ENCODE results near the gene LY86. TPM values are rescaled to one million over a fixed set of nuclear protein-coding genes. Genes with fewer than 3 reads are reported as not detected.

Gene LY86
- total RNA-seq, 1 experiment from 2014 or later = not detected

DNA sequence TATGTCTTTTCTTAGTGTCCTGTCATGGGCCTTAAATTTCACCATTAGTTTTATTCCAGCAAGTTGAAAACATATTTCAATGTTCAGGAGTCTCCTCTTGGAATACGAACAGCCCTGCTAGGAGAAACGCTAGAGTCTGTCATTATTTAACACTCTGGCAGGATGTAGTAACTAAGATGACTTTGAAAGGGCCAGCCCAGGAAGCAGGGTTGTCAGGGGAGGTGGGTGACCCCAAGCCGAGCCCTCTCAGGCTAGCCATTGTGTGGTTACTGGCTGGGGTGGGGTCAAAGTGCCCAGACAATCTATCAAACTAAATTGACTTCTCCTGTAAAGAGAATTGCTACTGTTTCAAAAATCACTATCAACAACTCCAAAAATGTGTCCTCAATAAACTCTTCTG, 67.8 kb downstream of the LY86 start:
- Mint-ChIP-seq H3K4me1 (ENCODE audit: insufficient read depth, unreplicated experiment) (peaks cover 3% of the 10 kb centered on the region), H3K4me3 (ENCODE audit: unreplicated experiment) (no peak overlapping the region), H3K27me3 (ENCODE audit: insufficient read depth, unreplicated experiment) (no peaks in the 10 kb centered on the region), H3K36me3 (ENCODE audit: insufficient read depth, unreplicated experiment) (no peaks in the 10 kb centered on the region), H3K27ac (ENCODE audit: low read depth, unreplicated experiment) (no peak overlapping the region), H3K9me3 (ENCODE audit: unreplicated experiment) (no peaks in the 10 kb centered on the region)
- ChIA-PET CTCF (interaction anchor here (0.7 kb wide), 1 partner anchor 21 kb away, joined by 5 read pairs; no protein-coding TSS in a partner anchor), POLR2A (no interaction called here)
- TF ChIP-seq, protein P1, sequence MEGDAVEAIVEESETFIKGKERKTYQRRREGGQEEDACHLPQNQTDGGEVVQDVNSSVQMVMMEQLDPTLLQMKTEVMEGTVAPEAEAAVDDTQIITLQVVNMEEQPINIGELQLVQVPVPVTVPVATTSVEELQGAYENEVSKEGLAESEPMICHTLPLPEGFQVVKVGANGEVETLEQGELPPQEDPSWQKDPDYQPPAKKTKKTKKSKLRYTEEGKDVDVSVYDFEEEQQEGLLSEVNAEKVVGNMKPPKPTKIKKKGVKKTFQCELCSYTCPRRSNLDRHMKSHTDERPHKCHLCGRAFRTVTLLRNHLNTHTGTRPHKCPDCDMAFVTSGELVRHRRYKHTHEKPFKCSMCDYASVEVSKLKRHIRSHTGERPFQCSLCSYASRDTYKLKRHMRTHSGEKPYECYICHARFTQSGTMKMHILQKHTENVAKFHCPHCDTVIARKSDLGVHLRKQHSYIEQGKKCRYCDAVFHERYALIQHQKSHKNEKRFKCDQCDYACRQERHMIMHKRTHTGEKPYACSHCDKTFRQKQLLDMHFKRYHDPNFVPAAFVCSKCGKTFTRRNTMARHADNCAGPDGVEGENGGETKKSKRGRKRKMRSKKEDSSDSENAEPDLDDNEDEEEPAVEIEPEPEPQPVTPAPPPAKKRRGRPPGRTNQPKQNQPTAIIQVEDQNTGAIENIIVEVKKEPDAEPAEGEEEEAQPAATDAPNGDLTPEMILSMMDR (IDR thresholded peaks at IDR 0.05; ENCODE audit: unreplicated experiment) = no peak
- DNase-seq (ENCODE audit: unreplicated experiment) = no peak
- intact Hi-C loops (cut with micrococcal nuclease) = no loop called here
- BruUV-seq (replicated peaks) = no TSS peak

- no peaks in the 10 kb centered on the region for H3K36me3 Mint-ChIP-seq (ENCODE audit: insufficient read depth, unreplicated experiment)
- no peak for DNase-seq (ENCODE audit: unreplicated experiment)
- BruUV-seq (replicated peaks) = no TSS peak
- H3K4me3 Mint-ChIP-seq (ENCODE audit: unreplicated experiment) = no peak overlapping the region
- peaks cover 12% of the 10 kb centered on the region for H3K4me1 Mint-ChIP-seq (ENCODE audit: insufficient read depth, unreplicated experiment)
- H3K27ac Mint-ChIP-seq (ENCODE audit: low read depth, unreplicated experiment) = no peak overlapping the region
- no peaks in the 10 kb centered on the region for H3K27me3 Mint-ChIP-seq (ENCODE audit: insufficient read depth, unreplicated experiment)
- no peaks in the 10 kb centered on the region for H3K9me3 Mint-ChIP-seq (ENCODE audit: unreplicated experiment)
- CTCF ChIA-PET = interaction anchor here (0.7 kb wide), 1 partner anchor 20 kb away, joined by 5 read pairs; no protein-coding TSS in a partner anchor
- TF ChIP-seq, protein P1 (IDR thresholded peaks at IDR 0.05; ENCODE audit: unreplicated experiment) = no peak
- POLR2A ChIA-PET = no interaction called here
- intact Hi-C loops (cut with micrococcal nuclease) = no loop called here
Measured at GRCh38 chr6:6657085-6657819, 68.7 kb downstream of the LY86 start.

GRCh38 chr6:6657820-6658217, 69.3 kb downstream of the LY86 start:
- Mint-ChIP-seq H3K36me3 (ENCODE audit: insufficient read depth, unreplicated experiment) (no peaks in the 10 kb centered on the region), H3K9me3 (ENCODE audit: unreplicated experiment) (no peaks in the 10 kb centered on the region), H3K27ac (ENCODE audit: low read depth, unreplicated experiment) (no peak overlapping the region), H3K4me1 (ENCODE audit: insufficient read depth, unreplicated experiment) (peaks cover 14% of the 10 kb centered on the region), H3K27me3 (ENCODE audit: insufficient read depth, unreplicated experiment) (no peaks in the 10 kb centered on the region), H3K4me3 (ENCODE audit: unreplicated experiment) (no peak overlapping the region)
- no peak for DNase-seq (ENCODE audit: unreplicated experiment)
- POLR2A ChIA-PET = interaction anchor here (0.7 kb wide), 1 partner anchor 797 kb away, joined by 3 read pairs; no protein-coding TSS in a partner anchor
- TF ChIP-seq, protein P1 (IDR thresholded peaks at IDR 0.05; ENCODE audit: unreplicated experiment) = no peak
- no TSS peak for BruUV-seq (replicated peaks)
- CTCF ChIA-PET = no interaction called here
- intact Hi-C loops (cut with micrococcal nuclease) = no loop called here

- intact Hi-C loops (cut with micrococcal nuclease) = no loop called here
- CTCF ChIA-PET = interaction anchor here (0.6 to 2.6 kb wide), 7 partner anchors 10 to 584 kb away, joined by 3 to 10 read pairs (median 3); no protein-coding TSS in a partner anchor
Measured at GRCh38 chr6:6659600-6660327, 71.2 kb downstream of the LY86 start.

More at GRCh38 chr6:6659600-6660327, 71.2 kb downstream of the LY86 start:
- H3K36me3 Mint-ChIP-seq (ENCODE audit: insufficient read depth, unreplicated experiment) = no peaks in the 10 kb centered on the region
- no peak for DNase-seq (ENCODE audit: unreplicated experiment)
- POLR2A ChIA-PET = interaction anchor here (0.6 to 1.4 kb wide), 4 partner anchors 14 to 571 kb away, joined by 3 to 4 read pairs (median 3); no protein-coding TSS in a partner anchor
- H3K4me1 Mint-ChIP-seq (ENCODE audit: insufficient read depth, unreplicated experiment) = peaks cover 14% of the 10 kb centered on the region
- TF ChIP-seq, protein P1 (IDR thresholded peaks at IDR 0.05; ENCODE audit: unreplicated experiment) = no peak
- H3K27me3 Mint-ChIP-seq (ENCODE audit: insufficient read depth, unreplicated experiment) = no peaks in the 10 kb centered on the region
- no peak overlapping the region for H3K27ac Mint-ChIP-seq (ENCODE audit: low read depth, unreplicated experiment)
- BruUV-seq (replicated peaks) = no TSS peak
- no peaks in the 10 kb centered on the region for H3K9me3 Mint-ChIP-seq (ENCODE audit: unreplicated experiment)
- no peak overlapping the region for H3K4me3 Mint-ChIP-seq (ENCODE audit: unreplicated experiment)
